HCT116 (cell line): ENCODE data around the gene C17orf67. TPM values are rescaled to one million over a fixed set of nuclear protein-coding genes. Genes with fewer than 3 reads are reported as not detected.

Source experiments
- ATAC-seq: fragments of 200-7000 bp; cut with Tn5 transposase; 2 replicates; pipeline ENCODE4 v1.9.1; 2020; ENCODE audit warnings: mild to moderate bottlenecking, moderate library complexity
- BruUV-seq: library from RNA; stranded (reverse); fragments of 400-500 nt; replicated peaks from 2 replicates; lab custom pipeline; 2021; lab: Mats Ljungman, UMichigan
- CTCF ChIA-PET: fragments of 300-600 bp; sonication (Branson Sonifier 250); formaldehyde crosslinking; loops from one replicate; lab custom pipeline; 2021; ENCODE audit warnings: antibody characterized with exemption; lab: Charles Lee
- POLR2A ChIA-PET: fragments of 300-600, 350-600 bp; sonication (Branson Sonifier 250); formaldehyde crosslinking; loops from one replicate; lab custom pipeline; 2021; ENCODE audit warnings: antibody characterized with exemption; lab: Charles Lee
- RAD21 ChIA-PET, 2 experiments: fragments of 300-600 bp; sonication (Branson Sonifier 250); formaldehyde crosslinking; loops; one replicate each; lab custom pipeline; 2023; ENCODE audit warnings: low total read pairs in 2 of 2; ENCODE audit not compliant: uncharacterized antibody in 2 of 2, unreplicated experiment in 2 of 2, low non-redundant PET in 1 of 2; lab: Charles Lee
- DNase-seq: peaks from one replicate; pipeline ENCODE4 v3.0.0-alpha.2; 2010; ENCODE audit warnings: low read depth, low spot score
- H2AFZ ChIP-seq: fragments of 200-600 bp; shearing (Covaris generic), sonication (generic); 2 replicates; pipeline ENCODE4 v1.6.1; 2017; ENCODE audit warnings: low read depth, mixed run types, mixed read lengths, antibody characterized with exemption, low read length; ENCODE audit not compliant: poor library complexity, severe bottlenecking
- H3K27ac ChIP-seq: 2 replicates; pipeline ENCODE4 v1.5.1; 2012; ENCODE audit warnings: low read depth, low read length
- H3K27me3 ChIP-seq: fragments of 200-600 bp; sonication (generic); 2 replicates; pipeline ENCODE4 v1.6.1; 2016; ENCODE audit warnings: mixed run types, low read length, mixed read lengths; ENCODE audit not compliant: insufficient read depth
- H3K36me3 ChIP-seq, 2 experiments: fragments of 200-500 bp in 1 of 2; fragments of 200-600 bp in 1 of 2; sonication (Bioruptor generic) in 1 of 2; sonication (generic) in 1 of 2; 2 replicates each; pipeline versions ENCODE4 v1.5.1 to v1.6.1; 2014 to 2016; ENCODE audit warnings: low read length in 2 of 2, inconsistent platforms in 1 of 2, mixed read lengths in 1 of 2, mixed run types in 1 of 2; ENCODE audit not compliant: insufficient read depth in 2 of 2, control insufficient read depth in 1 of 2
- H3K4me1 ChIP-seq, 2 experiments: fragments of 200-600 bp in 1 of 2; sonication (generic) in 1 of 2; 2 replicates each; pipeline versions ENCODE4 v1.5.1 to v1.6.1; 2012 to 2017; ENCODE audit warnings: low read length in 2 of 2, inconsistent platforms in 1 of 2, mild to moderate bottlenecking in 1 of 2, mixed read lengths in 1 of 2, mixed run types in 1 of 2, moderate library complexity in 1 of 2; ENCODE audit not compliant: insufficient read depth in 2 of 2, control insufficient read depth in 1 of 2
- H3K4me2 ChIP-seq: fragments of 200-600 bp; sonication (generic); 2 replicates; pipeline ENCODE4 v1.6.1; 2017; ENCODE audit warnings: mixed run types, low read length, mixed read lengths
- H3K4me3 ChIP-seq, 2 experiments: fragments of 200-600 bp in 1 of 2; sonication (generic) in 1 of 2; replicated peaks in 1 of 2; 2 replicates each; pipeline ENCODE4 v1.5.1; 2011 to 2016; ENCODE audit warnings: low read length in 2 of 2, control low read depth in 1 of 2, low read depth in 1 of 2, mild to moderate bottlenecking in 1 of 2, mixed read lengths in 1 of 2, mixed run types in 1 of 2
- H3K79me2 ChIP-seq: fragments of 200-600 bp; sonication (generic); 2 replicates; pipeline ENCODE4 v1.6.1; 2017; ENCODE audit warnings: mild to moderate bottlenecking, mixed run types, low read length, moderate library complexity, mixed read lengths; ENCODE audit not compliant: insufficient read depth
- H3K9ac ChIP-seq: fragments of 200-600 bp; sonication (generic); 2 replicates; pipeline ENCODE4 v1.6.1; 2016; ENCODE audit warnings: low read length, mixed read lengths
- H3K9me2 ChIP-seq: fragments of 200-600 bp; sonication (generic), shearing (Covaris generic); 2 replicates; pipeline ENCODE4 v1.6.1; 2017; ENCODE audit warnings: mixed run types, mild to moderate bottlenecking, moderate library complexity; ENCODE audit not compliant: insufficient read depth
- H3K9me3 ChIP-seq, 2 experiments: fragments of 200-500 bp in 1 of 2; fragments of 200-600 bp in 1 of 2; sonication (Bioruptor generic) in 1 of 2; sonication (generic) in 1 of 2; 2 replicates each; pipeline ENCODE4 v1.6.1; 2014 to 2017; ENCODE audit warnings: low read length in 2 of 2, mixed read lengths in 2 of 2, inconsistent platforms in 1 of 2, low read depth in 1 of 2, mild to moderate bottlenecking in 1 of 2, mixed run types in 1 of 2, moderate library complexity in 1 of 2; ENCODE audit not compliant: control insufficient read depth in 1 of 2, insufficient read depth in 1 of 2
- H4K20me1 ChIP-seq: fragments of 200-600 bp; sonication (generic), shearing (Covaris generic); 2 replicates; pipeline ENCODE4 v1.6.1; 2017; ENCODE audit warnings: mixed run types, mild to moderate bottlenecking, moderate library complexity; ENCODE audit not compliant: insufficient read depth
- CEBPB ChIP-seq: IDR thresholded peaks from 2 replicates; pipeline ENCODE4 v1.6.1; 2012; ENCODE audit warnings: low read depth
- EZH2 ChIP-seq: fragments of 200-600 bp; sonication (generic); IDR thresholded peaks from 2 replicates; pipeline ENCODE4 v1.6.1; 2017; ENCODE audit warnings: antibody characterized with exemption, mixed run types
- EZH2phosphoT487 ChIP-seq: fragments of 200-600 bp; IDR thresholded peaks from 2 replicates; pipeline ENCODE4 v1.6.1; 2018; ENCODE audit warnings: antibody characterized with exemption, borderline replicate concordance
- FOSL1 ChIP-seq: IDR thresholded peaks from 2 replicates; pipeline ENCODE4 v1.6.1; 2012; ENCODE audit warnings: low read depth
- JUND ChIP-seq: IDR thresholded peaks from 2 replicates; pipeline ENCODE4 v1.6.1; 2012
- POLR2A ChIP-seq: IDR thresholded peaks from 2 replicates; pipeline ENCODE4 v1.7.0; 2011; ENCODE audit warnings: borderline replicate concordance; ENCODE audit not compliant: insufficient read depth, insufficient read length; ENCODE audit errors: extremely low read depth
- POLR2AphosphoS5 ChIP-seq: IDR thresholded peaks from 2 replicates; pipeline ENCODE4 v1.6.1; 2011; ENCODE audit warnings: mild to moderate bottlenecking, low read depth, low read length, moderate library complexity
- RAD21 ChIP-seq: IDR thresholded peaks from 2 replicates; pipeline ENCODE4 v1.6.1; 2012; ENCODE audit warnings: low read depth, mild to moderate bottlenecking
- SP1 ChIP-seq: IDR thresholded peaks from 2 replicates; pipeline ENCODE4 v1.6.1; 2012; ENCODE audit warnings: low read depth
- intact Hi-C: fragments of 100-400 bp; cut with micrococcal nuclease; formaldehyde crosslinking; loops from 2 replicates; pipeline ENCODE4 v1.10.0; 2022
- total RNA-seq: library from RNA; stranded (reverse); gene quantifications from one replicate; pipeline ENCODE4 v1.2.1, GENCODE V29; 2021; ENCODE audit not compliant: unreplicated experiment
- TF ChIP-seq, protein P1 (sequence below): IDR thresholded peaks from 2 replicates; pipeline ENCODE4 v1.6.1; 2012
- TF ChIP-seq, protein P2 (sequence below): IDR thresholded peaks from 2 replicates; pipeline ENCODE4 v1.6.1; 2012
- TF ChIP-seq, protein P3 (sequence below), 3 experiments: fragments of 200-600 bp in 1 of 3; sonication (generic) in 1 of 3; IDR thresholded peaks in 2 of 3; conservative IDR thresholded peaks in 1 of 3; 2 replicates each; pipeline ENCODE4 v1.5.1; 2012 to 2017; ENCODE audit warnings: low read depth in 2 of 3, low read length in 2 of 3, antibody characterized with exemption in 1 of 3, borderline replicate concordance in 1 of 3, control low read depth in 1 of 3, mild to moderate bottlenecking in 1 of 3, mixed read lengths in 1 of 3, mixed run types in 1 of 3, moderate library complexity in 1 of 3; ENCODE audit not compliant: insufficient read depth in 1 of 3
- TF ChIP-seq, protein P4 (sequence below): IDR thresholded peaks from 2 replicates; pipeline ENCODE4 v1.6.1; 2011; ENCODE audit warnings: mild to moderate bottlenecking, low read length, moderate library complexity; ENCODE audit not compliant: insufficient replicate concordance; ENCODE audit errors: extremely low read depth

Gene C17orf67
- total RNA-seq, 1 experiment from 2014 or later: 0.84 TPM

DNA sequence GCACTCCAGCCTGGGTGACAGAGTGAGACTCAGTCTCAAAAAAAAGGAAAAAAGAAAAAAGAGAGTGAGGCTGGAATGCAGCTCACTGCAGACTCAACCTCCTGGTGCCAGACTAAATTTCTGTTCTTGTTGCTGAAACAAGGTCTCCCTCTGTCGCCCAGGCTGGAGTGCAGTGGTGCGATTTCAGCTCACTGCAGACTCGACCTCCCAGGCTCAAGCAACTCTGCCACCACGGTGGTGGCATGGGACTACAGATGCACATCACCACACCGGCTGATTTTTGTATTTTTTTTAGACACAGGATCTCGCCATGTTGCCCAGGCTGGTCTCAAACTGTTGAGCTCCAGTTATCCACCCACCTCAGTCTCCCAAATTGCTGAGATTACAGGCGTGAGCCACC is 45.6 kb upstream of the C17orf67 start:
- Histone ChIP-seq H3K79me2 (no peaks in the 10 kb centered on the region), H3K4me2 (no peak overlapping the region), H3K9ac (no peak overlapping the region), H3K36me3 (no peaks in the 10 kb centered on the region), H2AFZ (no peak overlapping the region), H3K27ac (no peak overlapping the region), H3K4me1 (no peaks in the 10 kb centered on the region), H3K27me3 (no peaks in the 10 kb centered on the region), H3K4me3 (no peak overlapping the region), H3K9me2 (no peaks in the 10 kb centered on the region), H3K9me3 (no peaks in the 10 kb centered on the region), H4K20me1 (no peaks in the 10 kb centered on the region)
- TF ChIP-seq SP1: no peak
- no peak for TF ChIP-seq EZH2
- TF ChIP-seq JUND: no peak
- no peak for TF ChIP-seq FOSL1
- no peak for TF ChIP-seq RAD21
- TF ChIP-seq, protein P1, sequence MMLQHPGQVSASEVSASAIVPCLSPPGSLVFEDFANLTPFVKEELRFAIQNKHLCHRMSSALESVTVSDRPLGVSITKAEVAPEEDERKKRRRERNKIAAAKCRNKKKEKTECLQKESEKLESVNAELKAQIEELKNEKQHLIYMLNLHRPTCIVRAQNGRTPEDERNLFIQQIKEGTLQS: no peak
- TF ChIP-seq CEBPB: no peak
- no peak for TF ChIP-seq POLR2A
- no peak for TF ChIP-seq POLR2AphosphoS5
- TF ChIP-seq, protein P2, sequence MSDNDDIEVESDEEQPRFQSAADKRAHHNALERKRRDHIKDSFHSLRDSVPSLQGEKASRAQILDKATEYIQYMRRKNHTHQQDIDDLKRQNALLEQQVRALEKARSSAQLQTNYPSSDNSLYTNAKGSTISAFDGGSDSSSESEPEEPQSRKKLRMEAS: no peak
- no peak for TF ChIP-seq EZH2phosphoT487
- TF ChIP-seq, protein P3, sequence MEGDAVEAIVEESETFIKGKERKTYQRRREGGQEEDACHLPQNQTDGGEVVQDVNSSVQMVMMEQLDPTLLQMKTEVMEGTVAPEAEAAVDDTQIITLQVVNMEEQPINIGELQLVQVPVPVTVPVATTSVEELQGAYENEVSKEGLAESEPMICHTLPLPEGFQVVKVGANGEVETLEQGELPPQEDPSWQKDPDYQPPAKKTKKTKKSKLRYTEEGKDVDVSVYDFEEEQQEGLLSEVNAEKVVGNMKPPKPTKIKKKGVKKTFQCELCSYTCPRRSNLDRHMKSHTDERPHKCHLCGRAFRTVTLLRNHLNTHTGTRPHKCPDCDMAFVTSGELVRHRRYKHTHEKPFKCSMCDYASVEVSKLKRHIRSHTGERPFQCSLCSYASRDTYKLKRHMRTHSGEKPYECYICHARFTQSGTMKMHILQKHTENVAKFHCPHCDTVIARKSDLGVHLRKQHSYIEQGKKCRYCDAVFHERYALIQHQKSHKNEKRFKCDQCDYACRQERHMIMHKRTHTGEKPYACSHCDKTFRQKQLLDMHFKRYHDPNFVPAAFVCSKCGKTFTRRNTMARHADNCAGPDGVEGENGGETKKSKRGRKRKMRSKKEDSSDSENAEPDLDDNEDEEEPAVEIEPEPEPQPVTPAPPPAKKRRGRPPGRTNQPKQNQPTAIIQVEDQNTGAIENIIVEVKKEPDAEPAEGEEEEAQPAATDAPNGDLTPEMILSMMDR (IDR thresholded peaks at IDR 0.05 in 2 of 3, conservative IDR thresholded peaks at IDR 0.05 in 1 of 3; ENCODE audit: borderline replicate concordance in 1 of 3, insufficient read depth in 1 of 3, low read depth in 2 of 3, low read length in 2 of 3): no peak
- TF ChIP-seq, protein P4, sequence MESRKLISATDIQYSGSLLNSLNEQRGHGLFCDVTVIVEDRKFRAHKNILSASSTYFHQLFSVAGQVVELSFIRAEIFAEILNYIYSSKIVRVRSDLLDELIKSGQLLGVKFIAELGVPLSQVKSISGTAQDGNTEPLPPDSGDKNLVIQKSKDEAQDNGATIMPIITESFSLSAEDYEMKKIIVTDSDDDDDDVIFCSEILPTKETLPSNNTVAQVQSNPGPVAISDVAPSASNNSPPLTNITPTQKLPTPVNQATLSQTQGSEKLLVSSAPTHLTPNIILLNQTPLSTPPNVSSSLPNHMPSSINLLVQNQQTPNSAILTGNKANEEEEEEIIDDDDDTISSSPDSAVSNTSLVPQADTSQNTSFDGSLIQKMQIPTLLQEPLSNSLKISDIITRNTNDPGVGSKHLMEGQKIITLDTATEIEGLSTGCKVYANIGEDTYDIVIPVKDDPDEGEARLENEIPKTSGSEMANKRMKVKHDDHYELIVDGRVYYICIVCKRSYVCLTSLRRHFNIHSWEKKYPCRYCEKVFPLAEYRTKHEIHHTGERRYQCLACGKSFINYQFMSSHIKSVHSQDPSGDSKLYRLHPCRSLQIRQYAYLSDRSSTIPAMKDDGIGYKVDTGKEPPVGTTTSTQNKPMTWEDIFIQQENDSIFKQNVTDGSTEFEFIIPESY: no peak
- ChIA-PET RAD21 (no interaction called here), CTCF (no interaction called here), POLR2A (no interaction called here)
- intact Hi-C loops: no loop called here
- ATAC-seq (no peak), DNase-seq (no peak)
- BruUV-seq: no TSS peak
